Smooth muscle cell (in vitro differentiated cells): Measurements from ENCODE around the gene IL10RA. TPM values are rescaled to one million over a fixed set of nuclear protein-coding genes. Genes with fewer than 3 reads are reported as not detected.

Source experiments
- DNase-seq: peaks from one replicate; lab custom pipeline; 2025; ENCODE audit not compliant: unreplicated experiment; lab: John Stamatoyannopoulos, UW
- H2AFZ ChIP-seq: fragments of 200-600 bp; sonication (generic); 2 replicates; pipeline ENCODE4 v1.6.0; 2016; ENCODE audit warnings: antibody characterized with exemption, low read depth, mild to moderate bottlenecking
- H3F3A ChIP-seq: fragments of 200-600 bp; sonication (generic); 2 replicates; pipeline ENCODE4 v1.6.0; 2017; ENCODE audit warnings: antibody characterized with exemption, low read depth
- H3K27ac ChIP-seq: fragments of 200-600 bp; sonication (generic); 2 replicates; pipeline ENCODE4 v1.5.1; 2016; ENCODE audit warnings: low read depth, mild to moderate bottlenecking
- H3K27me3 ChIP-seq: fragments of 200-600 bp; sonication (generic); 2 replicates; pipeline ENCODE4 v1.6.1; 2016; ENCODE audit warnings: low read depth, mild to moderate bottlenecking
- H3K36me3 ChIP-seq: fragments of 200-600 bp; sonication (generic); 2 replicates; pipeline ENCODE4 v1.5.1; 2016; ENCODE audit warnings: low read depth
- H3K4me1 ChIP-seq: fragments of 200-600 bp; sonication (generic); 2 replicates; pipeline ENCODE4 v1.5.1; 2016; ENCODE audit warnings: low read depth
- H3K4me2 ChIP-seq: fragments of 200-600 bp; sonication (generic); 2 replicates; pipeline ENCODE4 v1.6.0; 2016; ENCODE audit warnings: mild to moderate bottlenecking
- H3K4me3 ChIP-seq: fragments of 200-600 bp; sonication (generic); 2 replicates; pipeline ENCODE4 v1.5.1; 2016; ENCODE audit warnings: mild to moderate bottlenecking
- H3K79me2 ChIP-seq: fragments of 200-600 bp; sonication (generic); 2 replicates; pipeline ENCODE4 v1.6.0; 2016; ENCODE audit warnings: low read depth, mild to moderate bottlenecking
- H3K9ac ChIP-seq: fragments of 200-600 bp; sonication (generic); 2 replicates; pipeline ENCODE4 v1.6.0; 2016; ENCODE audit warnings: low read depth
- H3K9me3 ChIP-seq: fragments of 200-600 bp; sonication (generic); replicated peaks from 2 replicates; pipeline ENCODE4 v1.5.1; 2016; ENCODE audit warnings: low read depth
- H4K20me1 ChIP-seq: fragments of 200-600 bp; sonication (generic); 2 replicates; pipeline ENCODE4 v1.6.0; 2016; ENCODE audit warnings: low read depth
- CTCF ChIP-seq: fragments of 200-600 bp; sonication (generic); IDR thresholded peaks from 2 replicates; pipeline ENCODE4 v1.5.1; 2017; ENCODE audit warnings: borderline replicate concordance, mild to moderate bottlenecking, antibody characterized with exemption; ENCODE audit not compliant: insufficient read depth, poor library complexity, severe bottlenecking
- whole genome bisulfite sequencing: methylation state at CpG from one replicate; pipeline ENCODE4 v1.1.7; 2016; ENCODE audit warnings: low lambda C conversion rate; 5-methylcytosine and 5-hydroxymethylcytosine counted together
- polyA plus RNA-seq: library from polyadenylated mRNA; unstranded; fragments of >200 nt; fragmentation: Nextera tagmentation; extraction: Ambion mirVana; gene quantifications from 2 replicates; pipeline ENCODE4 v1.2.1, GENCODE V29; 2016
- total RNA-seq: library from RNA; depleted of rRNA; stranded (reverse); fragments of >200 nt; gene quantifications from 2 replicates; pipeline ENCODE4 v1.2.3, GENCODE V29; 2014

IL10RA gene
- total and polyA plus RNA-seq, 2 experiments from 2014 or later: 0.07 to 0.18 TPM

DNA sequence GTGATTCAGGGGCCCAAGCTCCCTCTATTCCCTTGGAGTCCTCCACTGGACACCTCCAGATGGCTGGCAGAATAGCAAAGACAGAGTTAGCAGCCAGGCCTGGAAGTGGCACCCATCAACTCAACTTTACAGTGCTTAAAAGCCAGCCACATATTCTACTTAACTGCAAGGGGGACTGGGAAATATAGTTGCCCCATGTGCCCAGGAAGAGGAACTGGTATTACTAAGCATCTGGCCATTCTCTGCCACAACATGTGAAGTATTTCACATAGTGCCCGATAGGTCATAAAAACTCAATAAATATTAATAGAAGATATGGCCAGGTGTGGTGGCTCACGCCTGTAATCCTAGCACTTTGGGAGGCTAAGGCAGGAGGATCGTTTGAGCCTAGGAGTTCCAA lies 5.5 kb upstream of the IL10RA start:
- no peaks in the 10 kb centered on the region for H3K4me1 ChIP-seq
- no peak overlapping the region for H3K9ac ChIP-seq
- peaks cover 11% of the 10 kb centered on the region for H3K27me3 ChIP-seq
- no peaks in the 10 kb centered on the region for H4K20me1 ChIP-seq
- H3K4me2 ChIP-seq: no peak overlapping the region
- H3K79me2 ChIP-seq: no peaks in the 10 kb centered on the region
- WGBS: 88% methylated on average over 3 of the region's 3 CpGs
- no peak for TF ChIP-seq CTCF
- H3K36me3 ChIP-seq: no peaks in the 10 kb centered on the region
- no peak overlapping the region for H3K27ac ChIP-seq
- H3K9me3 ChIP-seq: no peaks in the 10 kb centered on the region
- H2AFZ ChIP-seq: no peak overlapping the region
- H3F3A ChIP-seq: no peaks in the 10 kb centered on the region
- H3K4me3 ChIP-seq: no peak overlapping the region
- DNase-seq: no peak

GRCh38 chr11:117983163-117983475 lies 3.1 kb upstream of the IL10RA start:
- Histone ChIP-seq H3K27ac (no peak overlapping the region), H3K27me3 (peaks cover 33% of the 10 kb centered on the region), H3K4me2 (no peak overlapping the region), H3F3A (no peaks in the 10 kb centered on the region), H4K20me1 (no peaks in the 10 kb centered on the region), H3K9me3 (no peaks in the 10 kb centered on the region), H3K4me3 (no peak overlapping the region), H3K36me3 (no peaks in the 10 kb centered on the region), H3K79me2 (no peaks in the 10 kb centered on the region), H3K9ac (no peak overlapping the region), H3K4me1 (no peaks in the 10 kb centered on the region), H2AFZ (no peak overlapping the region)
- 96% methylated on average over 3 of the region's 3 CpGs for WGBS
- no peak for TF ChIP-seq CTCF
- DNase-seq: no peak

DNA sequence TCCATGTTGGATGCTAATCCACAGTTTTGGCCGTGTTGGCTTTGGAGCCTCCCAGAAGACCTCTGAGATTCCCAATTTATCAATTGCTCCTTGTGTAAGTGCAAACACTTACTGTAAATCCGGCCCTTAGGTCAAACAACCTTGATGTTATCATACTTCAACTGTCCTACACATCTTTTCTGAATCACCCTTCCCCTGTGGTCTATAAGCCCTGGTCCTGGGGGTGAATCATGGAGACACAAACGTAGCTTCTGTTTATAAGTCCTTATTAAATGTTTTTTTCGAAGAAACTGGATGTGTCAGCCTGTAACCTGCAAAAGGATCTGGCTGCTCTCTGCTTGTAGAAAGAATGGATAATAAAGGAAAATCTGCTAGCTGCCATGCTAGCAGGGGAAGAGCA lies 1.7 kb upstream of the IL10RA start:
- Histone ChIP-seq H3K4me1 (no peaks in the 10 kb centered on the region), H3K27me3 (peaks cover 38% of the 10 kb centered on the region), H3K79me2 (no peaks in the 10 kb centered on the region), H3K9ac (no peak overlapping the region), H2AFZ (no peak overlapping the region), H3F3A (no peaks in the 10 kb centered on the region), H4K20me1 (no peaks in the 10 kb centered on the region), H3K9me3 (no peaks in the 10 kb centered on the region), H3K4me2 (no peak overlapping the region), H3K27ac (no peak overlapping the region), H3K36me3 (no peaks in the 10 kb centered on the region), H3K4me3 (no peak overlapping the region)
- no peak for DNase-seq
- TF ChIP-seq CTCF: no peak
- whole genome bisulfite sequencing: 56% methylated on average over 4 of the region's 4 CpGs

- H3K27ac ChIP-seq: no peak overlapping the region
- no peaks in the 10 kb centered on the region for H4K20me1 ChIP-seq
- no peaks in the 10 kb centered on the region for H3K36me3 ChIP-seq
- WGBS: 82% methylated on average over 15 of the region's 15 CpGs
- no peaks in the 10 kb centered on the region for H3K9me3 ChIP-seq
- no peaks in the 10 kb centered on the region for H3K79me2 ChIP-seq
- H3K4me3 ChIP-seq: no peak overlapping the region
- DNase-seq: no peak
- H3K4me2 ChIP-seq: peak overlapping the region; percentile 92
- no peaks in the 10 kb centered on the region for H3K4me1 ChIP-seq
- no peak overlapping the region for H3K9ac ChIP-seq
- peaks cover 38% of the 10 kb centered on the region for H3K27me3 ChIP-seq
- TF ChIP-seq CTCF: no peak
- H2AFZ ChIP-seq: no peak overlapping the region
- H3F3A ChIP-seq: no peaks in the 10 kb centered on the region
Measured at GRCh38 chr11:117986981-117987574, 884 bp downstream of the IL10RA start.
